Testis (tissue), 2 donors: ENCODE results near the gene MCC.

Source experiments
- POLR2A ChIP-seq: fragments of 450-650 bp; IDR thresholded peaks from one replicate; pipeline ENCODE4 v1.6.1; 2017; ENCODE audit warnings: antibody characterized with exemption, mild to moderate bottlenecking, moderate library complexity
- TF ChIP-seq, protein P1 (sequence below), 3 experiments: fragments of 450-650 bp in 2 of 3; fragments of 200-600 bp in 1 of 3; sonication (generic) in 1 of 3; IDR thresholded peaks; one replicate each; pipeline ENCODE4 v1.5.1; 2016 to 2019; ENCODE audit warnings: antibody characterized with exemption in 3 of 3, mild to moderate bottlenecking in 2 of 3, moderate library complexity in 1 of 3

- TF ChIP-seq, protein P1, sequence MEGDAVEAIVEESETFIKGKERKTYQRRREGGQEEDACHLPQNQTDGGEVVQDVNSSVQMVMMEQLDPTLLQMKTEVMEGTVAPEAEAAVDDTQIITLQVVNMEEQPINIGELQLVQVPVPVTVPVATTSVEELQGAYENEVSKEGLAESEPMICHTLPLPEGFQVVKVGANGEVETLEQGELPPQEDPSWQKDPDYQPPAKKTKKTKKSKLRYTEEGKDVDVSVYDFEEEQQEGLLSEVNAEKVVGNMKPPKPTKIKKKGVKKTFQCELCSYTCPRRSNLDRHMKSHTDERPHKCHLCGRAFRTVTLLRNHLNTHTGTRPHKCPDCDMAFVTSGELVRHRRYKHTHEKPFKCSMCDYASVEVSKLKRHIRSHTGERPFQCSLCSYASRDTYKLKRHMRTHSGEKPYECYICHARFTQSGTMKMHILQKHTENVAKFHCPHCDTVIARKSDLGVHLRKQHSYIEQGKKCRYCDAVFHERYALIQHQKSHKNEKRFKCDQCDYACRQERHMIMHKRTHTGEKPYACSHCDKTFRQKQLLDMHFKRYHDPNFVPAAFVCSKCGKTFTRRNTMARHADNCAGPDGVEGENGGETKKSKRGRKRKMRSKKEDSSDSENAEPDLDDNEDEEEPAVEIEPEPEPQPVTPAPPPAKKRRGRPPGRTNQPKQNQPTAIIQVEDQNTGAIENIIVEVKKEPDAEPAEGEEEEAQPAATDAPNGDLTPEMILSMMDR (IDR thresholded peaks at IDR 0.05) = no peak
- no peak for TF ChIP-seq POLR2A
These were observed 294.8 kb downstream of the MCC start for GRCh38 chr5:113193311-113193978.
